ENCODE results near the gene ZDHHC22.

GRCh38 chr14:77131871-77132486 is 9.6 kb downstream of the ZDHHC22 start:
- TF ChIP-seq CTCF (IDR thresholded peaks at IDR 0.05): no peak
- no peak for TF ChIP-seq POLR2AphosphoS5 (IDR thresholded peaks at IDR 0.05; ENCODE audit: low read depth, low read length)
- no peak for TF ChIP-seq SIN3A (IDR thresholded peaks at IDR 0.05; ENCODE audit: borderline replicate concordance, insufficient read depth, low read depth, low read length)
- TF ChIP-seq REST (IDR thresholded peaks at IDR 0.05; ENCODE audit: insufficient read depth in 1 of 2, low read depth in 2 of 2, low read length in 1 of 2): no peak
